D721Med (cell line): ENCODE results near the gene NAGK.
"Not testable (repeated sequence)": the region's sequence is repeated elsewhere in the genome, so short reads cannot be mapped to it uniquely, and the experiment has no call there.

Experiments
- DNase-seq: peaks from one replicate; pipeline ENCODE4 v3.0.0; 2011; ENCODE audit warnings: low spot score; ENCODE audit not compliant: insufficient read length
- FAIRE-seq: peaks from 2 replicates; lab custom pipeline; 2011; peaks lifted over from hg19 to GRCh38; lab: Jason Lieb, UNC
- TF ChIP-seq, protein P1 (sequence below): IDR thresholded peaks from 2 replicates; pipeline ENCODE4 v1.5.1; 2012; ENCODE audit warnings: mild to moderate bottlenecking, control low read depth; ENCODE audit not compliant: insufficient read depth; ENCODE audit errors: missing control alignments

NAGK gene

DNA sequence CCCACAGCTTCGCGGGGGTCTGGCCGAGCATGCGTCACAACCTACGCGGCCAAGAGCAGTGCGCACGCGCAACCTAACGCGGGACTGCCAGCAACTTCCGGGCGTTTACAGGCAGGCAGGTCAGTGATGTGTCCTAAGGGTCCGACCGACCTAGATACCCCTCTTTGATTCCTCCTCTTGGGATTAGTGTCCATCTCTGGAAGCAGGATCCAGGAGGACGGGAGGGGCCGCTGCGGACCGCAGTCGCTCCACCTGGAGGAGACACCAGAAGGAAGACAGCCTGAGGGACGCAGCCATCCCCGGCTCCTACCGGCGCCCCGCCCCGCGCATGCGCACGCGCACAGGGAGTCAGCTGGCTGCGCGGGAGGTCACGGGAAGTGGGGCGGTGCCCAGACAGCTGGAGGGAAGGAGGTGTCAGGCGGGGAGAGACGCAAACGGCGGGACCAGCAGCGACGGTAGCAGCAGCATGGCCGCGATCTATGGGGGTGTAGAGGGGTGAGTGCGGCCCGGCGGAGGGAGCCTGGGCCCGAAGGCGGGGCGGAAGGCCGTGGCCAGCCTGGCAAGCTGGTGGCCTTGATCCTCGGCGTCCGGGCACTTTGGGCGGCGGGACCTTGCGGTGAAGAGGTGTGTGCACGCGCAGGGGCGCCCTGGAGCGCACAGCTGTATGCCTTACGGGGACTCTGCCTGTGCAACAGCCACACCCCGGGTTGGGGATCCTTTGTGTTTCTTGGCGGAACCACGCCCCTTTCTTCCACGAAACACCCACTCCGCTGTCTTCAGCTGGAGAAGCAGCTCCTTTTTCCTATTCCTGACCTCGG, at the start of gene NAGK:
Gene NAGK, plus strand, starts transcription at position 431 of the 818 bp plus-strand sequence. Its CDS starts 36 bp downstream, at position 467.
- TF ChIP-seq, protein P1, sequence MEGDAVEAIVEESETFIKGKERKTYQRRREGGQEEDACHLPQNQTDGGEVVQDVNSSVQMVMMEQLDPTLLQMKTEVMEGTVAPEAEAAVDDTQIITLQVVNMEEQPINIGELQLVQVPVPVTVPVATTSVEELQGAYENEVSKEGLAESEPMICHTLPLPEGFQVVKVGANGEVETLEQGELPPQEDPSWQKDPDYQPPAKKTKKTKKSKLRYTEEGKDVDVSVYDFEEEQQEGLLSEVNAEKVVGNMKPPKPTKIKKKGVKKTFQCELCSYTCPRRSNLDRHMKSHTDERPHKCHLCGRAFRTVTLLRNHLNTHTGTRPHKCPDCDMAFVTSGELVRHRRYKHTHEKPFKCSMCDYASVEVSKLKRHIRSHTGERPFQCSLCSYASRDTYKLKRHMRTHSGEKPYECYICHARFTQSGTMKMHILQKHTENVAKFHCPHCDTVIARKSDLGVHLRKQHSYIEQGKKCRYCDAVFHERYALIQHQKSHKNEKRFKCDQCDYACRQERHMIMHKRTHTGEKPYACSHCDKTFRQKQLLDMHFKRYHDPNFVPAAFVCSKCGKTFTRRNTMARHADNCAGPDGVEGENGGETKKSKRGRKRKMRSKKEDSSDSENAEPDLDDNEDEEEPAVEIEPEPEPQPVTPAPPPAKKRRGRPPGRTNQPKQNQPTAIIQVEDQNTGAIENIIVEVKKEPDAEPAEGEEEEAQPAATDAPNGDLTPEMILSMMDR = no peak
- DNase-seq = peak; percentile 98
- FAIRE-seq = no peak

DNA sequence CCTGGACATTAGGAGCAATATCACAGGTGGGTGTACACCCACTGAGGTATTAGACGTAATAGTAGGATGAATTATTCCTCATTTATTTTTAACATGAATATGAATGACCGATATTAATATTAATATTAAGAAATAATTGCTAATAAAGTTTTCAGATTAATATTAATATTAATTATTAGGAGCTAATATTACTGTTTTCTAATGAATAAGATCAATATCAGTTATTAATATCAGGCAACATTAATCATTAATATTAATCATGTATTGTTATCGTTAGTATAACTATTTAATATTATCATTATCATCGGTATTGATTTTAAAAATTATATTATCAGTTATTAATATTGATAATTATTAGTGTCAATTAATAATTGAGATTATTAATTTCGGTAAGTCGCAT, 48.5 kb upstream of the NAGK start:
- not testable (repeated sequence) for FAIRE-seq, DNase-seq

DNA sequence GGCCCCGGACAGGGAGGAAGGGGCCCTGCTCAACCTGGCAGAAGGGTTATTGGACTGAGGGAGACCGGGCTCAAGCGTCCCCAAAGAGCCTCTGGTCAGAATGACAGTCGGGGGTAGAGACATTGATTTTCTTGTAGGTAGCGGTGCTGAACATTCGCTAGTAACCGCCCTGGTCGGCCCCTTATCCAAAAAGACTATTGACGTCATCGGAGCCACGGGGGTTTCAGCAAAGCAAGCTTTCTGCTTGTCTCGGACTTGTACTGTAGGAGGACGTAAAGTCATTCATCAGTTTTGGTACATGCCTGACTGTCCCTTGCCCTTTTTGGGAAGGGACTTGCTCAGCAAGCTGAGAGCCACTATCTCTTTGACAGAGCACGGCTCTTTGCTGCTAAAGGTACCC, 47.1 kb upstream of the NAGK start:
- FAIRE-seq, DNase-seq: not testable (repeated sequence)

DNA sequence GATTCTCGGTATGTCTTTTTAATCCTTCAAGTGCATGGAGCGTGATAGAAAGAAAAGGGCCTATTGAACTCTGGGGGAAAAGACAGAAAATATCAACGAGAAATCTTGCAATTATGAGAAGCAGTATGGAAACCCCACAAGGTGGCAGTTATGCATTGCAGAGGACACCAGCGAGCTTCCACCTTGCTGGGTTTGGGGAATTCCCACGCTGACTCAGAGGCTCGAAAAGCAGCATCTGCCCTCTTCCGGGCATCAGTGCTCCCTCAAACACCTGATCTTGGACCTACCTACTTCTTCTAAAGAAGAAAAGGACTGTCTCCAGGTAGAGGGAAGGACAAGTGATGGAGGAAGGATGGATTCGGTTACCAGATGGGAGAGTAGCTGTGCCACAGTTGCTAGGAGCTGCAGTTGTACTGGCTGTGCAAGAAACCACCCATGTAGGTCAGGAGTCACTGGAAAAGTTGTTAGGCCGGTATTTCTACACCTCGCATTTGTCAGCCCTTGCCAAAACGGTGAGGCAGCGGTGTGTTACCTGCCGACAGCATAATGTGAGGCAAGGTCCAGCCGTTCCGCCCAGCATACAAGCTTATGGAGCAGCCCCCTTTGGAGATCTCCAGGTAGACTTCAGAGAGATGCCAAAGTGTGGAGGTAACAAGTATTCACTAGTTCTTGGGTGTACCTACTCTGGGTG, 44.8 kb upstream of the NAGK start:
- not testable (repeated sequence) for FAIRE-seq, DNase-seq

DNA sequence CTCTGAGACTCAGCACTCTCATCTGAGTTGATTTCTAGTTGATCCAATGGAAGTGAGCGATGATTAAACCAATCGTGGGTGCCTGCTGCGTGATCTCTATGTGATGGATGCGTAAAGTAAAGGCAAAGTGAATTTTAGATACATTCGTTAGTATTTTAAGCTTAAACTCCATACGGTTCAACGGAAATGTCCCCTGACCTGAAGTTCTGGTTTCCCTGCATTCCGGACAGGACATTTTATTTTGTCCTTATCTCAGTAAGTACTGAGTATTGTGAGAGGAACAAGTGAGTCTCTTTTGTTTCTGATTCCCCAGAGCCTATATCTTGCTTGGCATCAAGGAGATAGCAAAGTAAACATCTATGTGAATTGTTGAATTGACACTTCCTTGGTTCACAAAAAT, 32.2 kb upstream of the NAGK start:
- FAIRE-seq, DNase-seq: not testable (repeated sequence)

DNA sequence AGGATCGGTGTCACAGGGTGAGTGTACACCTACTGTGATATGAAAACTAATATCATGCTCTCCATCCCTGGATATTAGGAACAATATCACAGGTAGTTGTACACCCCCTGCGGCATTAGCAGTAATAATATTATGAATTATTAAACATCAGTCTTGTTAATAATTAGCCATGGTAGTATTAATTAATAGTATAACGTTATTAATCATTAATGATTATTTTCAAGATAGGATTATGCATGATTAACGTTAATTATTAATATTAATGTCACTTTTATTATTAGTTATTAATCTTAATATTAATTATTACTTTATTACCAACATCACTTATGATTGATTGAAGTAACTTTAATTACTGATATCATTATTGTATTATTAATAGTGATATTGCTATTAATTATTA, 26.2 kb upstream of the NAGK start:
- FAIRE-seq (no peak), DNase-seq (no peak)
- TF ChIP-seq, protein P1 = no peak

DNA sequence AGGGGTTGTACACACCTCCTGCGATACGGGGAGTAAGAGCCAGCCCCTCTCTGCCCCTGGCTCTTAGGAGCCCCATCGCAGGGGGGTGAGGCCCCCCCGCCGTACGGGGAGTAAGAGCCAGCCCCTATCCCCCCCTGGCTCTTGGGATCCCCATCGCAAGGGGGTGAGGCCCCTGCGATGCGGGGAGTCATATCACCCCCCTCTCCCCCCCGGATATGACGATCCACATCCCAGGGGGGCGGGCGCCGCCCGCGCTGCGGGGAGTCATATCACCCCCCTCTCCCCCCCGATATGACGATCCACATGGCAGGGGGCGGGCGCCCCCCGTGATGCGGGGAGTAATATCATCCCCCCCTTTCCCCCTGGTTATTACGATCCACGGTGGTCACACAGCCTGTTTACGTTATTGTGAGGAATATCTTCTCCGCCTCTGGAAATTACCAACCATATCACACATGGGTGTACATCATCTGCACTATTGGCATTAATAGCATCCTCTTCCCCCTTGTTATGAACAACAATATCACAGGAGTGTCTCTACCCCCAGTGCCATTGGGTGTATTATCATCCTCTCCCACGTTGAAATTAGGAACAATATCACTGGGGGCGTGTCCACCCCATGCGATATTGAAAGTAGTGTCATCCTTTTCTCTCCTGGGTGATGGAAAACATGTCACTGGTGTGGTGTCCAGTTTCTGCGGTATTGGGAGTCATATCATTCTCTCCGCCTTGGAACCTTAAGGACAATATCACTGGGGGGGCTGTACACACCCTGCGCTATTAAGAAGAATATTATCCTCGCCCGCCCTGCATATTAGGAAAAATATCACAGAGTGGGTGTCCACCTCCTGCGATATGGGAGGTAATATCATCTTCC, 24.7 kb upstream of the NAGK start:
- TF ChIP-seq, protein P1 = no peak
- FAIRE-seq = no peak
- DNase-seq = no peak

DNA sequence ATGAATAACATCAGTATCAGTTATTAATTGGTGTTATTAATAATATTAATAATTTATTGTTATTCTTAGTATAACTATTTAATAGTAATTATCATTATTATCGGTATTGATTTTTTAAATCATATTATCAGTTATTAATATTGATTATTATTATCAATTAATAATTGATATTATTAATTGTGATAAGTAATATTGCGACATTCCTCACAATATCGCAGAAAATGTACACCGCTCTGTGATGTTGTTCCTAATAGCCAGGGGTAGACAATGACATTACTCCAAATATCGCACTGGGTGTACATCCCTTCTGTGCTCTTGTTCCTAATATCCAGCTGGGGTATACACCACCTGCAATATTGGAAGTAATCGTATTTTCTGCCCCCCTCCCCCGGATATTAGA, 23.3 kb upstream of the NAGK start:
- TF ChIP-seq, protein P1 = no peak
- FAIRE-seq (no peak), DNase-seq (no peak)
